HUES48 (cell line): ENCODE data around the gene FAF2.

ENCODE experiments used
- H3K27ac ChIP-seq: one replicate; pipeline ENCODE4 v1.7.0; 2013; ENCODE audit warnings: low read depth, low read length, inconsistent platforms
- H3K27me3 ChIP-seq: 2 replicates; pipeline ENCODE4 v1.6.1; 2013; ENCODE audit warnings: mild to moderate bottlenecking, low read length; ENCODE audit not compliant: control insufficient read depth, insufficient read depth
- H3K36me3 ChIP-seq: 2 replicates; pipeline ENCODE4 v1.6.1; 2013; ENCODE audit warnings: low read length; ENCODE audit not compliant: control insufficient read depth, insufficient read depth
- H3K4me1 ChIP-seq: 2 replicates; pipeline ENCODE4 v1.6.1; 2013; ENCODE audit warnings: mild to moderate bottlenecking, low read length; ENCODE audit not compliant: control insufficient read depth, insufficient read depth
- H3K4me3 ChIP-seq: 2 replicates; pipeline ENCODE4 v1.5.1; 2013; ENCODE audit warnings: mild to moderate bottlenecking, low read depth, low read length
- H3K9ac ChIP-seq: 2 replicates; pipeline ENCODE4 v1.6.1; 2013; ENCODE audit warnings: mild to moderate bottlenecking, low read depth, low read length, moderate library complexity
- H3K9me3 ChIP-seq: 2 replicates; pipeline ENCODE4 v1.6.1; 2013; ENCODE audit warnings: low read length; ENCODE audit not compliant: control insufficient read depth, insufficient read depth

The FAF2 gene

GRCh38 chr5:176420972-176421544 is 27.1 kb upstream of the FAF2 start:
- no peaks in the 10 kb centered on the region for H3K4me1 ChIP-seq
- no peak overlapping the region for H3K27ac ChIP-seq
- H3K9me3 ChIP-seq = peaks cover 26% of the 10 kb centered on the region
- H3K27me3 ChIP-seq = peaks cover 4% of the 10 kb centered on the region
- no peak overlapping the region for H3K9ac ChIP-seq
- H3K36me3 ChIP-seq = no peaks in the 10 kb centered on the region
- no peak overlapping the region for H3K4me3 ChIP-seq

GRCh38 chr5:176424181-176424580 is 24.0 kb upstream of the FAF2 start:
- Histone ChIP-seq H3K27ac (no peak overlapping the region), H3K4me1 (no peaks in the 10 kb centered on the region), H3K9me3 (peaks cover 23% of the 10 kb centered on the region), H3K36me3 (no peaks in the 10 kb centered on the region), H3K9ac (no peak overlapping the region), H3K4me3 (no peak overlapping the region), H3K27me3 (no peaks in the 10 kb centered on the region)

GRCh38 chr5:176425138-176425537 is 23.0 kb upstream of the FAF2 start:
- H3K4me3 ChIP-seq = no peak overlapping the region
- no peak overlapping the region for H3K27ac ChIP-seq
- H3K9ac ChIP-seq = no peak overlapping the region
- peaks cover 22% of the 10 kb centered on the region for H3K9me3 ChIP-seq
- no peaks in the 10 kb centered on the region for H3K27me3 ChIP-seq
- H3K36me3 ChIP-seq = no peaks in the 10 kb centered on the region
- H3K4me1 ChIP-seq = no peaks in the 10 kb centered on the region

DNA sequence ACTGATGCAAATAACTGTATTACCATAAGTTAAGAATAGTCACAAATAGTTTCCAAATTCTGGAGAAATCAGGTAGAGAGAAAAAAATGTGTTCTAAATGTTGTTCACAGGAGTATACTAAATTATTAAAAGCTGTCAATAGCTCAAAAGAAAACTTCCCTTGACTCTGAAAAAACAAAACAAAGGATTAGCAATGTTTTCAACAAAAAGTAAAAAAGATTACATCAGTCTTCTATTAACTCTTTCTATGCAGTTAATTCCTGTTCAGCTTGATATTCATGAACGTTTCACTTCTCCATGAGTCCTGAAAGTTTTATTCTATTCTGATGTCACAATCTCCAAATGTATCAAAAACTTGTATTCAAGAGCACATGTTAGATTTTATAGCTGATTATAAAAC is 22.4 kb upstream of the FAF2 start:
- Histone ChIP-seq H3K4me3 (no peak overlapping the region), H3K36me3 (no peaks in the 10 kb centered on the region), H3K9me3 (peaks cover 16% of the 10 kb centered on the region), H3K27me3 (no peaks in the 10 kb centered on the region), H3K9ac (no peak overlapping the region), H3K4me1 (no peaks in the 10 kb centered on the region), H3K27ac (no peak overlapping the region)

- Histone ChIP-seq H3K9me3 (peaks cover 9% of the 10 kb centered on the region), H3K36me3 (no peaks in the 10 kb centered on the region), H3K27ac (no peak overlapping the region), H3K9ac (no peak overlapping the region), H3K4me3 (no peak overlapping the region), H3K4me1 (no peaks in the 10 kb centered on the region), H3K27me3 (no peaks in the 10 kb centered on the region)
These were observed 21.3 kb upstream of the FAF2 start for GRCh38 chr5:176426876-176427275.

- Histone ChIP-seq H3K4me1 (no peaks in the 10 kb centered on the region), H3K27ac (no peak overlapping the region), H3K36me3 (no peaks in the 10 kb centered on the region), H3K9ac (no peak overlapping the region), H3K4me3 (no peak overlapping the region), H3K27me3 (no peaks in the 10 kb centered on the region), H3K9me3 (peaks cover 6% of the 10 kb centered on the region)
These were observed 20.2 kb upstream of the FAF2 start for GRCh38 chr5:176427971-176428370.

- no peaks in the 10 kb centered on the region for H3K36me3 ChIP-seq
- no peaks in the 10 kb centered on the region for H3K27me3 ChIP-seq
- H3K9ac ChIP-seq = no peak overlapping the region
- no peak overlapping the region for H3K27ac ChIP-seq
- peaks cover 6% of the 10 kb centered on the region for H3K9me3 ChIP-seq
- no peak overlapping the region for H3K4me3 ChIP-seq
- no peaks in the 10 kb centered on the region for H3K4me1 ChIP-seq
These were observed 18.2 kb upstream of the FAF2 start for GRCh38 chr5:176429972-176430371.

GRCh38 chr5:176432707-176433106 is 15.5 kb upstream of the FAF2 start:
- H3K4me1 ChIP-seq = no peaks in the 10 kb centered on the region
- no peak overlapping the region for H3K27ac ChIP-seq
- H3K4me3 ChIP-seq = no peak overlapping the region
- no peak overlapping the region for H3K9ac ChIP-seq
- H3K27me3 ChIP-seq = no peaks in the 10 kb centered on the region
- H3K36me3 ChIP-seq = no peaks in the 10 kb centered on the region
- H3K9me3 ChIP-seq = 0 out of 2 replicates have a peak, but pooled peaks cover 3% of the 10 kb centered on the region

DNA sequence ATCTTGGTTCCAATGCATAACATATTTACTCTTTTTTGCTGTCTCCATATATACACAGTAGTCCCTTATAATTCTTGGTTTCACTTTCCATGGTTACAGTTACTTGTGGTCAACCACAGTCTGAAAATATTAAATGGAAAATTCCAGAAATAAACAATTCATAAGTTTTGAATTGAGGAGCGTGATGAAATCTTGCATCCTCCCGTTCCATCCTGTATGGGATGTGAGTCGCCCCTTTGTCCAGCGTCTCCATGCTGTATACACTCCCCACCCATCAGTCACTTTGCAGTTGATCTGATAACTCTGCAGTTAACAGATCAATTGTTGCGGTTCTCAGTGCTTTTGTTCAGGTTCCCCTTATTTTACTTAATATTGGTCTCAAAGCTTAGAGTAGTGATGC is 11.5 kb upstream of the FAF2 start:
- Histone ChIP-seq H3K4me3 (no peak overlapping the region), H3K27ac (no peak overlapping the region), H3K9ac (no peak overlapping the region), H3K9me3 (0 out of 2 replicates have a peak, but pooled peaks cover 3% of the 10 kb centered on the region), H3K4me1 (peaks cover 1% of the 10 kb centered on the region; the same call in 1 of the 2 replicates), H3K36me3 (no peaks in the 10 kb centered on the region), H3K27me3 (no peaks in the 10 kb centered on the region)

GRCh38 chr5:176438959-176439757 is 9.0 kb upstream of the FAF2 start:
- Histone ChIP-seq H3K36me3 (no peaks in the 10 kb centered on the region), H3K4me1 (peaks cover 9% of the 10 kb centered on the region), H3K9me3 (no peaks in the 10 kb centered on the region), H3K27me3 (no peaks in the 10 kb centered on the region), H3K4me3 (no peak overlapping the region), H3K9ac (no peak overlapping the region), H3K27ac (no peak overlapping the region)

GRCh38 chr5:176440927-176441706 is 7.1 kb upstream of the FAF2 start:
- no peaks in the 10 kb centered on the region for H3K36me3 ChIP-seq
- H3K9ac ChIP-seq = no peak overlapping the region
- H3K4me3 ChIP-seq = no peak overlapping the region
- H3K9me3 ChIP-seq = no peaks in the 10 kb centered on the region
- H3K27ac ChIP-seq = no peak overlapping the region
- peaks cover 9% of the 10 kb centered on the region for H3K4me1 ChIP-seq
- no peaks in the 10 kb centered on the region for H3K27me3 ChIP-seq
